ENCODE measurements around the gene MIER1.
"Not testable (repeated sequence)": the region's sequence is repeated elsewhere in the genome, so short reads cannot be mapped to it uniquely, and the experiment has no call there.

Gene MIER1
- total RNA-seq: 172 to 206 (median 197) reads per million in 3 experiments

DNA sequence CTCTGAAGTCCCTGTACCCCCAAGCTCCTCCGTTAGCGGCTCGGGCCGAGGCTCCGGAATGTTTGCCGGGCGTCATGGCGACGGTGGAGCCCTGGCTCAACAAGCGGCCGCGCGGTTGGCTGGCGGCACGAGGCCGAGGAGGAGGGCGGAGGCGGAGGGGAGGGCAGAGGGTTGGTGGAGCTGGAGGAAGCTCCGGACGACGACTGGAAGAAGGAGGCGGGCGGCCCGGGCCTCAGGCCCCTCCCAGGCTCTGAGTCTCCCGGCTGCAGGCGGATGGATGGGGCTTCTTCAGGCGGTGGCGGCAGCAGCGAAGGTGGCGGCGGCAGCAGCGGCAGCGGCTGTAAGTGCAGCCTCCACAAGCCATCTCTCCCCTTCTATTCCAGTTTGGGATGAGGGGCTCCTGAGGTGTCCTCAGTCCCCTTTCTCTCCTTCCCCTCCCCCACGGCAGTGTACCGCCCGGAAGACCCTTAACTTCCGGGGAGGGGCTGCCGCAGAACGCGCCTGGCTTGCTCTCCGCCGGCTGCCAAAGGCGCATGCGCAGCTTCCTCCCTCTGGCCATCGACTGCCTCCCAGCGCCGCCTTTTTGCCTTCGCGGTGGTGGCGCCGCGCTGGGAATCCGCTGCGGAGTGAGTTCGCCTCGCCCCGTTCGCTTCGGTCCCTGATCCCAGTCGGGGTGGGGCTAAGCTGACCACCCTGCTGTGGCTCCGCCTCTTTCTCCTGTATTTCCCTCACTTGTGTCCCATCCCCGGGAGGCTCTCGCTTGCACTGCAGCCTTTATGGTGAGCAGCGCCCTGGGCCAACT, at the start of gene MIER1, which contains the start of gene DNAI4:
Gene MIER1 (plus strand): TSS at position 235 of the 802 bp plus-strand sequence. CDS start 39 bp downstream, at position 274.
Gene DNAI4 (minus strand): TSS at position 101 of the 802 bp plus-strand sequence. CDS start 25 bp downstream, at position 76.
- DNase-seq: peak; percentile 98

DNA sequence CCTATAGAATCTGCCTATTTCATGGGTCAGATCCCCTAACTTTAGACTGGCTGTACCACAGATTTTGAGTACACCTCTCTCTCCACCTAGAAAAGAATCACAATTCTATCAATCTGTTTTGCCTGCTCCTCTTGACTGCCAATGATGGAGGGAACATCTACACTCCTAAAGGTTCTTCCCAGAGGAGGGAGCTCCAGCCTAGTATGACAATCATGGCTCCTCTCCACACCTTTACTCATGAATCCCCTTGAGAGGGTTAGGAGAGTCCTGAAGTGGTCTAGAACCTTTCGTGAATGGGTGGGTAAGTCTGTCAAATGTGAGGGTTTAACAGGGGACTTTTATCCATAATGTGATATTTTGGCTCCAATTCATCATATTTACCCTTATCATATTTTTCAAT, 48.1 kb upstream of the MIER1 start:
- no peak for DNase-seq

DNA sequence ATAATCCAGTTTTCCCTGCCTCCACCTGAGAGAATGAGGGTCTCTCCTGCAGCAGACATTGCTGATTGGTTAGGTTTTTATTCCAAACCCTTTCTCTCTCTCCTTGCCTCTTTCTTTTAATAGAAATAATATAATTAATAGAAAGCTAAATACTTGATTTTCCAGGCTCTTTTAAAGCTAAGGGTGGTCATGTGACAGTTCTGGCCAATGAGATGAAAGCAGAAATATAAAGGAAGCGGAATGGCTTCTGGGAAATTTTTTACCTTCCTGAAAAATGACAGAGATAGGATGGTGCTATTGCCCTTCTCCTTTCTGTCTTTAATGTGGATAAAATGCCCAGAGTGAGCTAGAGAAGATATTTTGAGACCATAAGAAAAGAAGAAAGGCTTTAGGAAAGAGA, 35.8 kb upstream of the MIER1 start:
- no peak for DNase-seq

DNA sequence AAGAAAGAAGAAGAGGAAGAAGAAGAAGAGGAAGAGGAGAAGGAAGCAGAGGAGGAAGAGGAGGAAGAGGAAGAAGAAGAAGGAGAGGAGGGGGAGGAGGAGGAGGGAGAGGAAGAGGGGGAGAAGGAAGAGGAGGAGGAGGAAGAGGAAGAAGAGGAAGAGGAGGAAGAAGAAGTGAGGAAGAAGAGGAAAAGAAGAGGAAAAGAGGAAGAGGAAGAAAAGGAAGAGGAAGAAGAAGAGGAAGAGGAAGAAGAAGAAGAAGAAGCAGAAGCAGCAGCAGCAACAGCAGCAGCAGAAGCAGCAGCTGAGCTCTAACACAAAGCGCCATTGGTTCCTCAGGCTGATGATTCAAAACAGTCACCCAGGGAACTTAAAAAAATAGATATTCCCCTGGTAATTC, 34.2 kb upstream of the MIER1 start:
- DNase-seq: no peak

DNA sequence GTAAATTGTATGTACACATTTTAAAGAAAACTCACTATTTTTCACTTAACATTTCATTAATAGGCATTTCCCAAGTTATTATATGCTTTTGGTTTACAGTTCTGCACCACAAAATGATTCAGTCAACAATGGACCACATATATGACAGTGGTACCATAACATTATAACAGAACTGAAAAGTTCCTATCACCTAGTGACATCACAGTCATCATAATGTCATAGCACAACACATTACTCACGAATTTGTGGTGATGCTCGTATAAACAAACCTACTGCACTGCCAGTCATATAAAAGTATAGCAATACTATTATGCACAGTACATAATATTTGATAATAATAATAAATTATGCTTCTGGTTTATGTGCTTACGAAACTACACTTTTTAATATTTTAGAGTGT, 31.1 kb upstream of the MIER1 start:
- DNase-seq: no peak

DNA sequence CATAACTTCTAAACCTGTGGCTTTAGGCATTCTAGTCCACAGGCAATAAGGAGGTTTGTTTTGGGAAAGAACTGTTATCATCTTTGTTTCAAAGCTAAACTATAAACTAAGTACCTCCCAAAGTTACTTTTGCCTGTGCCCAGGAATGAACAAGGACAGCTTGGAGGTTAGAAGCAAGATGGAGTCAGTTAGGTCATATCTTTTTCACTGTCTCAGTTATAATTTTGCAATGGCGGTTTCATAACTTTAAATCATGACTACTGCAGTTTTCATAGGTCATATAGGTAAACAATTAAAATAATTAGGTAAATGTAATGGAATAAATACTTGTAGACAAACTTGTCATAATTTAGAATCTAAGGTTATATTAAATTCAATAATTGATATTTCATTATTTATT, 9.6 kb upstream of the MIER1 start:
- not testable (repeated sequence) for DNase-seq

DNA sequence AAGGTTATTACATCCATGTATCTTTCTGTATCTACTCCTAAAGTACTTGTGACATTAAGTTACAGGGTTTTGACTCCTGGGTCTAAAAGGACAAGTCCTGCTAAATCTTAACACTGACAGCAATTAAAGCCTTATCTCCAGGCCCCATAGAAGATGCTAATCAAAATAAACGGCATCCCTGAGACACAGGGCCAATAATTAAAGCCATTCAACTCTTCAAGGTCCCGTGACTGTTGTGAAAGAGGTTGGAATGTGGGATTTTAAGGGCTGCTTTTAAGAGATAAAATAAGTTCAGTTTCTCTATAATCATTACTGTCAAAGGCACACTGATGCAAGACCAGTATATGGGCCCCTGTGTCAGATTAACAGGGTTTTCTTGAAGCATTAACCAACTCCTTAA, 8.5 kb upstream of the MIER1 start:
- DNase-seq: no peak

DNA sequence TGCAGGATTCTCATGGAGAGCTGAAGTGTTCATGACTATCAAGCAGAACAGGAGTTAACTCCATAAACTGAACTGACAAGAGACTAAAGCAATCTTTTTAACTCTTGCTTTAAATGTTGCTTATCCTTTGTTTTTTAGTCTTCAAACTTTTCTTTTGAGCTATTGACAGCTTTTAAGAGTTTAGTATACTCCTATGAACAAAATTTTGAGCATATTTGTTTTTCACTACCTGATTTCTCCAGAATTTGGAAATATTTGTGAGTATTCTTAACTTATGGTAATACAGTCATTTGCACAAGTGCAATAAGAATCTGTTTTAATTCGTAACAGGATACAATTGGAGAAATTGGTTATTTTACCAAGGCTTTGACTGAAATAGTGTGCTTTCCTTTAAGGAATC, 7.3 kb upstream of the MIER1 start:
- no peak for DNase-seq

DNA sequence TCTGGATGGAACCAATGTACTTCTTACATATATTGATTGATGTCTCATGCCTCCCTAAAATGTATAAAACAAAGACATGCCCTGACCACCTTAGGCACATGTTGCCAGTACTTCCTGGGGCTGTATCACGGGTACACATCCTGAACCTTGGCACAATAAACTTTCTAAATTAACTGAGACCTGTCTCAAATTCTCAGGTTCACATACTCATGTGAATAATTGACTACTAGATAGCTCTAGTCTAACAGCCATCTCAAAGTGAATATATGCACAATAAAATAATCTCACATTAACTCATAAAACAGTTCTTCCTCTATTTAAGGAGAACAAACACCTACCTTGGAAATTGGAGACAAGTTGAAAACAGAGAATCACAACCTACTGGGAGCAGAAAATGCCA, 5.7 kb upstream of the MIER1 start:
- no peak for DNase-seq

DNA sequence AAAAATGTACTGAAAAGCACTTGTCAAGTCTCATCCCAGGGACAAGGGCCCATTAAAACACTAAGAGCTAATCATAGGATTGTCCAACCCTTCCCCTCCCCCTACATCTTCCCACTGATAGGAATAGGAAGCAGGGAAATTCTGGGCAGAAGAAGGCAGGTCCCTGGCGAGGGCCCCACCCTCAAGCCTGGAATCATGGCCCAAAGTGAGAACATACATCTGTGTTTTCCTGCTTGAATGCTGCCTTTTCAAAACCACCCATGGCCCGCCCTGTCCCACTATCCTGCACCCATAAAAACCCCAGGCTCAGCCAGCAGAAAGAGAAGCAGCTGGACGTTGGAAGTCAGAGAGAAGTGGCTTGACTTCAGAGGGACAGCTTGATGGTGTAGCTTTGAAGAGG, 5.0 kb upstream of the MIER1 start:
- no peak for DNase-seq

DNA sequence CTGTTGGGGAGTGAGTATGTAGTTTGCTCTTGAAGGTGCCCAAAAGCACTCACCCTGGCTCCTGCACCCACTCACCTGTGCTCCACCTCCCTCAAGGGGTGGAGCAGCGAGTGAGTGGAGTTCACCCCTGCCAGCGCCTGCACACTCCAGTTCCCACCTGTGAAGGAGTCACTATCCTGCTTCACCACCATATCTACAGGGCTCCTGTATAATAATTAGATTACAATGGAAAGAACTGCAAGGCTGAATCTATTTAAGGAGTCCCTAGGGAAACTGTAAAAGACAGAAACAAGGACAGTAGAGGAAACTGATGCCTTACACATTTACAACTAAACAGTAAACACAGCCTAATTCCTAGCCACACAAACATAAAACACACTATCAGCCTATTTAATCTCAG, 4.2 kb upstream of the MIER1 start:
- DNase-seq: no peak

DNA sequence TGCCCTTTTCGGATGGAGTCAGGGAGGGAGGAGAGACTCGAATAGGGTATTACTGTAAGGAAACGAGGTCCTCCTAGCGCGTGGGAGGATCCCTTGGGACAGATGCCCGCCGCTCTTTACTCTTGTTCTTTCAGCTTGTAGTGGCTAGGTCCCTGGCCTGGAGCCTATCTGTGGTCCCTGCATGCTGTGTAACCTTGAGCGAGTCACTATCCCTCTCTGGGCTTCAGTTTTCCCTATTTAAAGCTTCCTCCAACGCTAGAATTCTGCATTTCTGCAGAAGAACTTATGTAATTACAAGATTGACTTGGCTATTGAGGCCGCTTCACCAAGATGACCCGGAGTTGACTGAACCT, 744 bp downstream of the MIER1 start:
- no peak for DNase-seq

DNA sequence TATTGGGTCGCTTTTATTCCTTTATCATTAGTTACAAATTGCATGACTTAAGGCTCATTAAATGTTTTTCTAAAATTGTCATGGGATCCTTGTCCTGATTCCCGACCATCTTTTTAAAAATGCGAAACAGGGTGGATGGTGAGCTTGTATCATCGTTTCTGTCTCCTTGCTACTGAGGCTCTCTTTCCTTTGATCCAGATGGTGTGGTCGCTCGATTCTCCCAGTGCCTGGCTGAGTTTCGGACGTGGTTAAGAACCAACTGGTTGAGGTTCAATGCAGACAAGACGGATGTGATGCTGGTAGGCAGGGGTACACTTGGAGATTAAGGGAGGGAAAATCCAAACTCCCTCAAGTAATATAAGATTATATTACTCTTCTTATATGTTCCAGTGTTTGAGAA, 1.2 kb downstream of the MIER1 start:
- no peak for DNase-seq

DNA sequence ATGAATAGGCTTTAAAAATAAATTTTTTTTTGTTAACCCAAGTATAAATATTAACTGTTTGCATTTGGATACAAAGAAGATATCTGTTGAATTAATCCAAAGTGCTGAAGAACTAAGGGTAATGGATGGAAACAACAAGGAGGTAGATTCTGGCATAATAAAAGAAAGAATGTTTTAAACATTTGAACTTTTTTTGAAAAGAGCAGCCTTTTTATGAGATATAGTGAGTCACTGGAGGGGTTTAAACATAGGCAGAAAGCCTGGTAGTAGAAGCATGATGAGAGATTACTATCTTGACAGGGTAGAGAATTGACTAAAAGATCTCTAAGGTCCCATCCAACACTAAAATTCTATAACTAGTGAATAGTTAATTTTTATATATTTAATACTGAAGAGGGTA, 2.7 kb downstream of the MIER1 start:
- no peak for DNase-seq

DNA sequence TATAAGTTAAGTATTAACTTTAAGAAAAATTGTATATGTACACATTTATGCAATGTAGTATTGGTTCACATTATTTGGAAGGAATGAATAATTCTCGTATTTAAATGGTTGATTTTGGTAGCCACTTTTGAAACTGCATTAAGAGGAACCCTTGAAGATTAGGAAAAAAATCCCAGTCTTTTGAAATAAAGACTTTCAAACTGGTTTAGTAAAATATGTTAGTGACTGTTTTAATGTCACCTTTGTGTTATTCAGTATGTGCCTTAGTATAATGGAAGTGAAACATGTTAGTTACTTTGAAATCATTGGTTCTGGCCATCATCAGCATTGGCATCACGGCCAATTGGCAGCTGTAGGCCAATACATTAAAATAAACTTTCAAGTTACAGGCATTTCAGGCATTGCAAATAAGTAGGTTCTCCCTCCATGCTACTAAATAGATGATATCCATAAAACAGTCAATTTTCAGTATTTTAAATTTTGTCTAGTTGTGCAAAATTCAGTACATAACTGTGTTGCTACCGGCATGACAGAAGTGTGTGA, 4.4 kb downstream of the MIER1 start:
- DNase-seq: no peak

DNA sequence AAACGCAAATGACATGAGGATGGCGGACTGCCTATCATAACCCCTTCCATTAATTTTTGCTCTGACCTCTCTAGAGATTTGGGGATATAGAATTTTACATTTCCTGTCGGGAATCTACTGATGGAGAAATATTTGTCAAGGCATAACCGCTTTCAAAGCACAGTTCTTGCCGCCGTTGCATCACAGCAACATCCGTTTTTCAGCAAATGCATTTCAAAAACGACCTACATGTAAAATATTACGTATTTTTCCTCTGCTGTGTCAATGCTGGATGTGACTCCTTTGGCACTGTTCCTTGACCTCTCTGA, 4.9 kb downstream of the MIER1 start:
- no peak for DNase-seq

DNA sequence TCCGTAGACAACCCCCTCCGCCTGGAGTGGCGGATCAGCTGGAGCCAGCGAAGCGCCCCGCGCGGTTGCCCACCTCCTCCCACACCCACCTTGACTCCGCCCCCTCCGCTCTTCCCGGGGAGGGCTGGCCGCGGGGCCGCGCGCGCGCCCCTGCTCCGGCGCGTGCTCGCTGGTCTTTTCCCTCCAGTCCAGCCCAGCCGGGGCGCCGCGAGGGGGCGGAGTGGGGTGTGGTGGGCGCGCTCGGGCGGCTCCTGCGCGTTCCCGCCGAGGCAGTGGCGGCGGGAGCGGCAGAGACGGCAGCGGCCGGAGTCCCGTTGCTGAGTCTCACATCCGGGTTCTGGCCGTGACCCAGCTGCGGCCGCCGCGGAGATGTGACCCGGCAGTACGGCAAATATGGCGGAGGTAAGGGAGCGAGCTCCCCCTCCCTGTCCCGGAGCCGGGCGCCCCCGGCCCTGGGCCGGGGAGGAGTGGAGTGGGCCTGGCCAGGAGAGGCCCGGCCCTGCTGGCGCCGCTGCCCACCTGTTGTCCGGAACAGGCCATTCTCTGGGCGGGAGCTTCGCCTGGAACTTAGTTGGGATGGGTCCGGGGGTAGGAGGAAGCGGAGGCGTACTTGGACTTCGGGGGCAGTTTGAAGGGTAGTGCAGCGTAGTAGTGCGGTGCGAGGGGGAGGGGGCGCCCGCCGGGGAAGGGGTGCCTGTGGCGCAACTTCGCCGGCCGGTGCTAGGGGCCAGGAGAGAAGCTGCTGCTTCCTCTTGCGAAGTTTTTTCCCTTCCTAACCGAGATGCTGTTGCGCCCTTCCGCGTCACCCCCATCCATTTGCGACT, 5.4 kb downstream of the MIER1 start:
- peak; percentile 91 for DNase-seq

DNA sequence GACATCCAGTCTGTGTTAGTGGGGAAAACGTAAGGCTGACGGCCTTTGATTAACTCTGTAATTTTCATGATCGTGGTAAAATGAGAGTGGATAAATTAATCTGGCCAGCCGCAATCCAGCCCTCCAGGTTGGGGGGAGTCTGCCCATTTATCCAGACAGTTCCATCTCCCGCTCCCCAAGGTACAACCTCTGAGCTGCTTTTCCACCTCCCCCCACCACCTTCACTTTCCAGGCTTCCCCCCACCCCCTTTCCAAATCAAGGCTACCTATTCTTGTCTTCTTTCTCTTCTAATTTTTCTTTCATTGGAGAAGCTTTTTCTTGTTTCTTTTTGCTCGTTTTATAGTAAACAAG, 6.0 kb downstream of the MIER1 start:
- DNase-seq: no peak

DNA sequence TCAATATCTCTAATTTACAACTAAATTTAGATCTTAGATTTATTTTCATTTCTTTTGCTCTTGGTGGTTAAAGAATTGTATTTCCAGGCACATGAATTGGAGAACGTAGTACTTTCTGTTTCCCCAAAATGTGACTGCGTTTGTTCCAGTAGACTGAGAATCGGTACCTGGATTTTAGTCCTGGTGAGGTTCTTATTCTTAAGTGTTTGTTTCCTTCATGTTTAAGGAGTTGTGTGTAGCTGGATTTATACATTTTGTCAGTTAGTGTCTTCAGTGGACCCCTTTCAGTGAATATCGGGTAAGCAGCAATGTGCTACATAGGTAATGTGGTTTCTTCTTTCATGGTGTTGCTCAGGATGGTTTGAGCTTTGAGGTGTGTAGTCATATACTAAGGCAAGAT, 6.8 kb downstream of the MIER1 start:
- peak; percentile 17 for DNase-seq

DNA sequence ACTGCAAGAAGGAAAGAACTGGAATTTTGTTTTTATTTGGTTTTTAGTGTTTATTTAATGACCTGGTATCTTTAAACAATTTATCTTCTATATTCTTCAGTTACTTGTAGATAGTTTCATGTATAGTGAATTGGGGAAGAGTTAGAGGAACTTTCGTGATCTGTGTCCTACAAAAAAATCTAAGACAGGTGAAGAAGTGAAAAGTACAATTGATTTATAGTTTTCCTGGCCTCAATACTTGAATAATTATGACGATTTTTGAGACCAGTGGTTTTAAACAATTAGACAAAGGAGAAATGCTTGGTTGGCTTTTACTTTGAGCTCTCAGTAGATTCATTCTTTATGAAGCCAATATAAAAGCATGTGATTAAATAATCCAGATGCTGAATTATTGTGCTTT, 7.5 kb downstream of the MIER1 start:
- DNase-seq: no peak

DNA sequence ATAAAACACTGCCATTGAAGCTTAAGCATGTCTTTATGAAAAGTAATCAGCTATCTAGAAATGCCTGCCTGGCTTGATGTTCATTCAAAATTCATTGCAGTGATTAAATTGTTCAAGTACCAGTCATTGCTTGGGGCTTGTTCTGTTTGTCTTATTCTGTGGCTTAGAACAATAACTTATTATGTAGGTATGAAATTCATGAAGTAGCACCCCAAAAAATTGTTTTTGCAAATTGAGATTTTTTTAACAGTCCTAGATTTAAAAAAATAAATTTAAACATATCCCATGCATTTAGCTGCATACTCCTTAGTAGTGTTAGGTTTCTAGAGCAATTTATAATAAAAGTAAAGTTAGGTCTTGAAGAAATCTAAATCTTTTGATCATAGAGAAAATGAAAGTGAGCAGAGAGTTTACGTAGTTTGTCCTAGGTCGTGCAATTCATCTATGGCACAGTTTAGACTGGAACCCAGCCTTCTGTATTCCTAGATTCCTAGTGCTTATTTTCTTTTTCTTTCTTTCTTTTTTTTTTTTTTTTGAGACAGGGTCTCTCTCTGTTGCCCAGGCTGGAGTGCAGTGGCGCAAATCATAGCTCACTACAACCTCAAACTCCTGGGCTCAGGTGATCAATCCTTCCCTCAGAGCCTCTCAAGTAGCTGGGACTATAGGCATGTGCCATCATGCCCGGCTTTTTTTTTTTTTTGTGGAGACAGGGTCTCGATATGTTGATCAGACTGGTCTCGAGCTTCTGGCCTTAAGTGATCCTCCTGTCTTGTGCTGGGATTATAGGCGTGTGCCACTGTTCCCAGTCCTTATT, 9.3 kb downstream of the MIER1 start:
- peak; percentile 15 for DNase-seq

DNA sequence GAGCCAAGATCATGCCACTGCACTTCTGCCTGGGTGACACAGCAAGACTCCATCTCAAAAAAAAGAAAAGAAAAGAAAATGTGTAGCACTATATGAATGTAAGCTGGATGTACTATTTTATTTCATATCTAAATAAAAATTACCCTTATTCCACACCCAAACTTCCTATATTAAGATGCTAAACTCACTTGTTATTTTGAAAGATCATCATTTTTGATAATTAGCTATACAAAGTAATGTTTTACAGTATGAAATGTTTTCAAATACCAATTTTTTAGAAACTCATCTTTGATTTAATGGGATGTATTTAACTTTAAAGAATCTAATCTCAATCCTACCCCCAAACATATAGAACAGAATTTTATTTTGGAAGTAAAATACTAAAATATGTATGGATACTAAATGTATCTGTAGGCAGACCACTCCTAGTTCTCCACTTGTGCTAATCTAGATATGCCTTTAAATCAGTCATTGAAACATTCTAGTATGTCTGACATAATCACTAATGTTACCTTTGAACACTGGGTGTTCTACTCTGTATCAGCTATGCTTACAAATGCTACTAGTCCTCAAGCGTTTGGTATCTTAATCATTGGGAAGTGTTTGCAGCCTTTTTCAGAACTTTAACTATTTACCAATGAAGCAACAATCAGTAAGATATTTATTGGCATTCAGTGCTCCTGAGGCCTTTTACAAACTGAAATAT, 12.9 kb downstream of the MIER1 start:
- DNase-seq: no peak

DNA sequence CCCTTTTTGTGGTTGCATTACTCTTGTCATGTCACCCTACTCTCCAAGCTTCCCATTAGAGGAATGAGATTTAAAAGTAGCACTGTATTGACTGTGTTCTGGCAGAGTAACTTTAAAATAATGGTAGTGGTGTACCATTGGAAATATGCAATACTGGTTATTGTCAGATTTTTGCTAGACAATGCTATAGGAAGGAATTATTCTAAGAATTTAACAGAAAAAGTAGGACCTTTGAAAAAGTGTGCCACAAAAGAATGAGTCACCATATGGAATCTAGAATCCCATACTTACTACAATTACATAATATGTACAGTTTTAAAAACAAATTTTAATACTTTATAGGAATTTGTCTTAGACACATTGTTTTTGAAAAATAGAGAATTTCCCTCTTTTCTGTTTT, 13.8 kb downstream of the MIER1 start:
- DNase-seq: no peak

Measured in central memory CD4-positive, alpha-beta T cell (primary cell).